Hepatocyte (in vitro differentiated cells): ENCODE data around the gene DTHD1. TPM values are rescaled to one million over a fixed set of nuclear protein-coding genes. Genes with fewer than 3 reads are reported as not detected.

Experiments used
- DNase-seq: peaks from one replicate; pipeline ENCODE4 v3.0.0-alpha.2; 2016; ENCODE audit warnings: low spot score
- H2AFZ ChIP-seq: fragments of 200-600 bp; sonication (generic); 2 replicates; pipeline ENCODE4 v1.6.0; 2016; ENCODE audit warnings: antibody characterized with exemption, mild to moderate bottlenecking
- H3K27ac ChIP-seq: fragments of 200-600 bp; sonication (generic); 2 replicates; pipeline ENCODE4 v1.5.1; 2016; ENCODE audit warnings: mild to moderate bottlenecking
- H3K27me3 ChIP-seq: fragments of 200-600 bp; sonication (generic); 2 replicates; pipeline ENCODE4 v1.6.1; 2016
- H3K36me3 ChIP-seq: fragments of 200-600 bp; sonication (generic); replicated peaks from 2 replicates; pipeline ENCODE4 v1.5.1; 2016; ENCODE audit warnings: low read depth; ENCODE audit not compliant: insufficient read depth
- H3K4me1 ChIP-seq: fragments of 200-600 bp; sonication (generic); 2 replicates; pipeline ENCODE4 v1.5.1; 2016; ENCODE audit warnings: mild to moderate bottlenecking, moderate library complexity; ENCODE audit not compliant: insufficient read depth
- H3K4me2 ChIP-seq: fragments of 200-600 bp; sonication (generic); 2 replicates; pipeline ENCODE4 v1.6.0; 2016
- H3K4me3 ChIP-seq: fragments of 200-600 bp; sonication (generic); 2 replicates; pipeline ENCODE4 v1.5.1; 2016; ENCODE audit warnings: mild to moderate bottlenecking
- H3K79me2 ChIP-seq: fragments of 200-600 bp; sonication (generic); 2 replicates; pipeline ENCODE4 v1.6.0; 2017; ENCODE audit warnings: mild to moderate bottlenecking
- H3K9me2 ChIP-seq: fragments of 200-600 bp; sonication (generic); replicated peaks from 2 replicates; pipeline ENCODE4 v1.6.0; 2017; ENCODE audit warnings: mild to moderate bottlenecking; ENCODE audit not compliant: insufficient read depth
- H3K9me3 ChIP-seq: fragments of 200-600 bp; sonication (generic); 2 replicates; pipeline ENCODE4 v1.5.1; 2016; ENCODE audit warnings: low read depth, mild to moderate bottlenecking
- H4K20me1 ChIP-seq: fragments of 200-600 bp; sonication (generic); 2 replicates; pipeline ENCODE4 v1.6.0; 2016; ENCODE audit warnings: mild to moderate bottlenecking; ENCODE audit not compliant: insufficient read depth, poor library complexity, severe bottlenecking
- EZH2 ChIP-seq: fragments of 200-600 bp; sonication (generic); IDR thresholded peaks from 2 replicates; pipeline ENCODE4 v1.6.1; 2016; ENCODE audit warnings: antibody characterized with exemption, mild to moderate bottlenecking, borderline replicate concordance
- EZH2phosphoT487 ChIP-seq: fragments of 200-600 bp; sonication (generic); IDR thresholded peaks from one replicate; pipeline ENCODE4 v1.6.1; 2018; ENCODE audit warnings: antibody characterized with exemption, mild to moderate bottlenecking, low read depth, moderate library complexity; ENCODE audit not compliant: unreplicated experiment, severe bottlenecking
- WGBS: methylation state at CpG from one replicate; pipeline ENCODE4 v1.1.6; 2016; ENCODE audit warnings: low lambda C conversion rate; ENCODE audit errors: missing lambda C conversion rate; 5-methylcytosine and 5-hydroxymethylcytosine counted together
- polyA plus RNA-seq: library from polyadenylated mRNA; unstranded; fragments of >200 nt; fragmentation: Nextera tagmentation; extraction: Ambion mirVana; gene quantifications from 2 replicates; pipeline ENCODE4 v1.2.1, GENCODE V29; 2016
- total RNA-seq: library from RNA; depleted of rRNA; stranded (reverse); fragments of >200 nt; gene quantifications from 2 replicates; pipeline ENCODE4 v1.2.3, GENCODE V29; 2014
- TF ChIP-seq, protein P1 (sequence below): fragments of 200-600 bp; sonication (generic); IDR thresholded peaks from 2 replicates; pipeline ENCODE4 v1.5.1; 2016; ENCODE audit warnings: antibody characterized with exemption, mild to moderate bottlenecking; ENCODE audit not compliant: poor library complexity

The DTHD1 gene
- total and polyA plus RNA-seq, 2 experiments from 2014 or later: not detected

- Histone ChIP-seq H3K27ac (no peak overlapping the region), H3K27me3 (no peaks in the 10 kb centered on the region), H4K20me1 (no peaks in the 10 kb centered on the region), H2AFZ (no peak overlapping the region), H3K79me2 (no peaks in the 10 kb centered on the region), H3K4me3 (no peak overlapping the region), H3K9me2 (no peaks in the 10 kb centered on the region), H3K9me3 (no peaks in the 10 kb centered on the region), H3K4me1 (peaks cover 4% of the 10 kb centered on the region), H3K36me3 (no peaks in the 10 kb centered on the region), H3K4me2 (no peak overlapping the region)
- no peak for DNase-seq
- 89% methylated on average over 7 of the region's 7 CpGs for WGBS
- TF ChIP-seq, protein P1, sequence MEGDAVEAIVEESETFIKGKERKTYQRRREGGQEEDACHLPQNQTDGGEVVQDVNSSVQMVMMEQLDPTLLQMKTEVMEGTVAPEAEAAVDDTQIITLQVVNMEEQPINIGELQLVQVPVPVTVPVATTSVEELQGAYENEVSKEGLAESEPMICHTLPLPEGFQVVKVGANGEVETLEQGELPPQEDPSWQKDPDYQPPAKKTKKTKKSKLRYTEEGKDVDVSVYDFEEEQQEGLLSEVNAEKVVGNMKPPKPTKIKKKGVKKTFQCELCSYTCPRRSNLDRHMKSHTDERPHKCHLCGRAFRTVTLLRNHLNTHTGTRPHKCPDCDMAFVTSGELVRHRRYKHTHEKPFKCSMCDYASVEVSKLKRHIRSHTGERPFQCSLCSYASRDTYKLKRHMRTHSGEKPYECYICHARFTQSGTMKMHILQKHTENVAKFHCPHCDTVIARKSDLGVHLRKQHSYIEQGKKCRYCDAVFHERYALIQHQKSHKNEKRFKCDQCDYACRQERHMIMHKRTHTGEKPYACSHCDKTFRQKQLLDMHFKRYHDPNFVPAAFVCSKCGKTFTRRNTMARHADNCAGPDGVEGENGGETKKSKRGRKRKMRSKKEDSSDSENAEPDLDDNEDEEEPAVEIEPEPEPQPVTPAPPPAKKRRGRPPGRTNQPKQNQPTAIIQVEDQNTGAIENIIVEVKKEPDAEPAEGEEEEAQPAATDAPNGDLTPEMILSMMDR: no peak
- TF ChIP-seq EZH2: no peak
- no peak for TF ChIP-seq EZH2phosphoT487
Observed at GRCh38 chr4:36292556-36293188, 11.3 kb downstream of the DTHD1 start.

GRCh38 chr4:36301127-36301526 is 19.7 kb downstream of the DTHD1 start:
- TF ChIP-seq EZH2 (no peak), EZH2phosphoT487 (no peak)
- TF ChIP-seq, protein P1: no peak
- Histone ChIP-seq H3K9me3 (no peaks in the 10 kb centered on the region), H3K27ac (no peak overlapping the region), H3K36me3 (no peaks in the 10 kb centered on the region), H3K79me2 (no peaks in the 10 kb centered on the region), H3K4me3 (no peak overlapping the region), H3K4me1 (no peaks in the 10 kb centered on the region), H3K27me3 (no peaks in the 10 kb centered on the region), H2AFZ (no peak overlapping the region), H3K9me2 (no peaks in the 10 kb centered on the region), H4K20me1 (no peaks in the 10 kb centered on the region), H3K4me2 (no peak overlapping the region)
- DNase-seq: no peak
- 90% methylated on average over 2 of the region's 2 CpGs for WGBS

GRCh38 chr4:36303426-36304137 is 22.2 kb downstream of the DTHD1 start:
- Histone ChIP-seq H3K9me2 (no peaks in the 10 kb centered on the region), H3K4me2 (no peak overlapping the region), H3K27me3 (no peaks in the 10 kb centered on the region), H3K79me2 (no peaks in the 10 kb centered on the region), H3K27ac (no peak overlapping the region), H3K4me3 (no peak overlapping the region), H3K36me3 (no peaks in the 10 kb centered on the region), H3K9me3 (no peaks in the 10 kb centered on the region), H2AFZ (no peak overlapping the region), H4K20me1 (no peaks in the 10 kb centered on the region), H3K4me1 (no peaks in the 10 kb centered on the region)
- TF ChIP-seq EZH2phosphoT487: no peak
- TF ChIP-seq, protein P1: no peak
- no peak for TF ChIP-seq EZH2
- no peak for DNase-seq
- WGBS: 92% methylated on average over 3 of the region's 3 CpGs
